Measurements from ENCODE around the gene SRGAP3. TPM values are rescaled to one million over a fixed set of nuclear protein-coding genes. Genes with fewer than 3 reads are reported as not detected.

Gene SRGAP3
- total RNA-seq, 4 donors from 2014 or later, result 2.4 to 35.5 (median 8.2) TPM

GRCh38 chr3:9217784-9218513 is 31.5 kb downstream of the SRGAP3 start:
- TF ChIP-seq CTCF (IDR thresholded peaks at IDR 0.05) (no peak), POLR2A (IDR thresholded peaks at IDR 0.05) (no peak)
- H3K9me3 ChIP-seq, result no peaks in the 10 kb centered on the region
- no peak overlapping the region for H3K4me3 ChIP-seq
- no peaks in the 10 kb centered on the region for H3K36me3 ChIP-seq
- DNase-seq, result no peak
- H3K4me1 ChIP-seq, result no peaks in the 10 kb centered on the region
- H3K27ac ChIP-seq, result peak overlapping the region in 1 of 2 donors; percentile 73
- H3K27me3 ChIP-seq, result no peaks in the 10 kb centered on the region
- intact Hi-C loops (cut with DNase I; ENCODE audit: low total_unique reads), result loop anchor here (2.0 kb wide), 1 partner anchor 69 kb away; no protein-coding TSS in a partner anchor

- intact Hi-C loops (cut with DNase I; ENCODE audit: low total_unique reads), result loop anchor here (2.0 kb wide), 1 partner anchor 68 kb away; no protein-coding TSS in a partner anchor
- Histone ChIP-seq H3K9me3 (no peaks in the 10 kb centered on the region), H3K36me3 (no peaks in the 10 kb centered on the region), H3K27me3 (no peaks in the 10 kb centered on the region), H3K27ac (peak overlapping the region; percentile 52 to 73), H3K4me1 (no peaks in the 10 kb centered on the region), H3K4me3 (no peak overlapping the region)
- no peak for TF ChIP-seq POLR2A (IDR thresholded peaks at IDR 0.05)
- no peak for TF ChIP-seq CTCF (IDR thresholded peaks at IDR 0.05)
- DNase-seq, result peak; percentile 57 to 72
These were observed 32.7 kb downstream of the SRGAP3 start for GRCh38 chr3:9216736-9217135.

- Histone ChIP-seq H3K27ac (peak overlapping the region; percentile 40 to 73), H3K27me3 (no peaks in the 10 kb centered on the region), H3K4me1 (no peaks in the 10 kb centered on the region), H3K36me3 (no peaks in the 10 kb centered on the region), H3K4me3 (no peak overlapping the region), H3K9me3 (no peaks in the 10 kb centered on the region)
- DNase-seq, result no peak
- TF ChIP-seq CTCF (IDR thresholded peaks at IDR 0.05) (no peak), POLR2A (IDR thresholded peaks at IDR 0.05) (no peak)
- intact Hi-C loops (cut with DNase I; ENCODE audit: low total_unique reads), result no loop called here
These were observed 34.8 kb downstream of the SRGAP3 start for GRCh38 chr3:9214599-9214998.

GRCh38 chr3:9214185-9214584 is 35.3 kb downstream of the SRGAP3 start:
- DNase-seq, result no peak
- intact Hi-C loops (cut with DNase I; ENCODE audit: low total_unique reads), result no loop called here
- Histone ChIP-seq H3K4me3 (no peak overlapping the region), H3K27me3 (no peaks in the 10 kb centered on the region), H3K9me3 (no peaks in the 10 kb centered on the region), H3K27ac (peak overlapping the region; percentile 40 to 73), H3K4me1 (no peaks in the 10 kb centered on the region), H3K36me3 (no peaks in the 10 kb centered on the region)
- TF ChIP-seq POLR2A (IDR thresholded peaks at IDR 0.05), result no peak
- TF ChIP-seq CTCF (IDR thresholded peaks at IDR 0.05), result no peak

DNA sequence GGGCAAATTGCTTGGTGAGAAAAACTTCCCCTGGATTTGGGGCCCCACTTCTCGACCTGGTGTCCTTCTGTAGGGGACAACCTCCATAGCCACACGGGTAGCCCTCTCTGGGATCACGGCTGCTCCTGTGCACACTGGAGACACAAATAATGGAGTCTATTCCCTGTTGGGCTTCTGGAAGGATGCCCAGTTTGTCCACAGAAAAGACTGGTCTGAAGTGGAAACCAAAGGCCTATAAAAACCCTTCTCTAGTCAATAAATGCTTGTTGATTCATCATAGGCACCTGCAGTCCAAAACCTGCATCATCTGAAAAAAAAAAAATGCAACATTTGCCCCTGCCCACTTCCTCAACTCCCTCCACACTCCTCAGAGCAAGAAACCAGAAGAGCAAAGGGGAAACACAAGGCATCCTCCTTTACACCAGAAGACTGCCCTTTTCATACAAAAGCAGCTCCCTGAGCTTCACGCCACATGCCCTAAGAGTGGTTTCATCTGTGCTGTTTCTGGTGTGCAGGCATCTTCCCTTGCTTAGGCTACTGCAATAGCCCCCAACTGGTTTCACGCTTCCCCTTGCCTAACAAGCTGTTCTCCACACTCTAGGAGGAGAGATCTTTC is 36.3 kb downstream of the SRGAP3 start:
- intact Hi-C loops (cut with DNase I; ENCODE audit: low total_unique reads), result no loop called here
- H3K4me1 ChIP-seq, result no peaks in the 10 kb centered on the region

More for the DNA sequence above, 36.3 kb downstream of the SRGAP3 start:
- no peaks in the 10 kb centered on the region for H3K9me3 ChIP-seq
- no peak overlapping the region for H3K4me3 ChIP-seq
- no peak for DNase-seq
- H3K36me3 ChIP-seq, result no peaks in the 10 kb centered on the region
- H3K27me3 ChIP-seq, result no peaks in the 10 kb centered on the region
- TF ChIP-seq POLR2A (IDR thresholded peaks at IDR 0.05) (no peak), CTCF (IDR thresholded peaks at IDR 0.05) (no peak)
- H3K27ac ChIP-seq, result no peak overlapping the region

All from uterus (tissue), 4 donors.